ENCODE measurements around the gene CD6. TPM values are rescaled to one million over a fixed set of nuclear protein-coding genes. Genes with fewer than 3 reads are reported as not detected.

Gene CD6
- polyA plus RNA-seq, 1 donor (not counting 4 experiments of a cell fraction or from before 2014, with no cell fraction given): 0.03 TPM

DNA sequence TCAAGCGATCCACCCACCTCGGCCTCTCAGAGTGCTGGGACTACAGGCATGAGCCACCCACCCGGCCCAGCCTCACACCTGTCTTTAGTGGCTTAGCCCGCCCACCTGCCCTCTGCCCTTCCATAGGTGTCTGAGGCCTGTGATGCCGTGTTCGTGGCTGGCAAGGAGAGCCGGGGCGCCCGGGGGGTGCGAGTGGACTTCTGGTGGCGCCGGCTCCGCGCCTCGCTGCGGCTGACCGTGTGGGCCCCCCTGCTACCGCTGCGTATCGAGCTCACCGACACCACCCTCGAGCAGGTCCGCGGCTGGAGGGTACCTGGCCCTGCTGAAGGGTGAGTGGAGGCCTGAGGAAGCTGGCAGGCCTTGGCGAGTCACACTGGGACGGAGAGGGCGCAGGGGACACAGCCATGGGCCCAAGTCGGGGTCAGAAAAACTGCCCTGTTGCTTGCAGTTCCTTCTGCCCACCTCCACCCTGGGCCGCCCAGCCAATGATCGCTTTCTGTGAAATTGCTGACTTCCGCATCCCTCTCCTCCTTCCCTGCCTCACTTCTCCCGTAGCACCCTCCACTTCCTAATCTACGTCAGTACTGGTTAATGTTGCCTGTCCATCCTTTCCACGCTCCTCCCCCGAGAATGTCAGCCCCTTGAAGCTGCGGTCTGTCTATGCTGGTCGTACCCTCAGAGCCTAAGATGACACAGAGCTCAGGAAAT is 37.9 kb upstream of the CD6 start:
- Histone ChIP-seq H3K9me3 (ENCODE audit: control insufficient read depth, low read depth, low read length) (no peaks in the 10 kb centered on the region), H3K4me1 (ENCODE audit: control insufficient read depth, extremely low read depth, insufficient read depth, low read length) (no peaks in the 10 kb centered on the region), H3K9me1 (ENCODE audit: control insufficient read depth, extremely low read depth, insufficient read depth, low read length) (no peaks in the 10 kb centered on the region), H3K79me2 (ENCODE audit: control insufficient read depth, insufficient read depth, low read length) (no peaks in the 10 kb centered on the region), H3K36me3 (ENCODE audit: control insufficient read depth in 2 of 2, extremely low read depth in 1 of 2, insufficient read depth in 2 of 2, low read length in 2 of 2) (peaks cover 12 to 38% of the 10 kb centered on the region in 2 experiments), H4K20me1 (ENCODE audit: control insufficient read depth, extremely low read depth, insufficient read depth, low read length) (no peaks in the 10 kb centered on the region), H3K27me3 (ENCODE audit: control insufficient read depth, extremely low read depth, insufficient read depth, low read length) (no peaks in the 10 kb centered on the region), H3K9ac (ENCODE audit: control insufficient read depth, extremely low read depth, insufficient read depth, low read length) (no peak overlapping the region), H3K27ac (ENCODE audit: control insufficient read depth, insufficient read depth, low read length) (no peak overlapping the region), H3K4me2 (ENCODE audit: control insufficient read depth, extremely low read depth, insufficient read depth, low read depth, low read length) (no peak overlapping the region), H2AFZ (ENCODE audit: control insufficient read depth, low read length) (no peak overlapping the region), H3K4me3 (ENCODE audit: control insufficient read depth in 2 of 3, extremely low read depth in 1 of 3, insufficient read depth in 2 of 3, low read depth in 1 of 3, low read length in 3 of 3) (no peak overlapping the region)
- TF ChIP-seq, protein P1, sequence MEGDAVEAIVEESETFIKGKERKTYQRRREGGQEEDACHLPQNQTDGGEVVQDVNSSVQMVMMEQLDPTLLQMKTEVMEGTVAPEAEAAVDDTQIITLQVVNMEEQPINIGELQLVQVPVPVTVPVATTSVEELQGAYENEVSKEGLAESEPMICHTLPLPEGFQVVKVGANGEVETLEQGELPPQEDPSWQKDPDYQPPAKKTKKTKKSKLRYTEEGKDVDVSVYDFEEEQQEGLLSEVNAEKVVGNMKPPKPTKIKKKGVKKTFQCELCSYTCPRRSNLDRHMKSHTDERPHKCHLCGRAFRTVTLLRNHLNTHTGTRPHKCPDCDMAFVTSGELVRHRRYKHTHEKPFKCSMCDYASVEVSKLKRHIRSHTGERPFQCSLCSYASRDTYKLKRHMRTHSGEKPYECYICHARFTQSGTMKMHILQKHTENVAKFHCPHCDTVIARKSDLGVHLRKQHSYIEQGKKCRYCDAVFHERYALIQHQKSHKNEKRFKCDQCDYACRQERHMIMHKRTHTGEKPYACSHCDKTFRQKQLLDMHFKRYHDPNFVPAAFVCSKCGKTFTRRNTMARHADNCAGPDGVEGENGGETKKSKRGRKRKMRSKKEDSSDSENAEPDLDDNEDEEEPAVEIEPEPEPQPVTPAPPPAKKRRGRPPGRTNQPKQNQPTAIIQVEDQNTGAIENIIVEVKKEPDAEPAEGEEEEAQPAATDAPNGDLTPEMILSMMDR (optimal IDR thresholded peaks at IDR 0.05 in 1 of 3, IDR thresholded peaks at IDR 0.05 in 1 of 3, conservative IDR thresholded peaks at IDR 0.05 in 1 of 3; ENCODE audit: extremely low read depth in 1 of 3, insufficient read depth in 2 of 3, low read length in 3 of 3): no peak
- no peak for TF ChIP-seq EZH2 (IDR thresholded peaks at IDR 0.05; ENCODE audit: low read length)
- FAIRE-seq (no peak), DNase-seq (ENCODE audit: low read depth, low spot score) (no peak)
- dilution Hi-C loops (cut with MboI; ENCODE audit: extremely low pct_ligation_motif_present, low sequenced_read_pairs): no loop called here

DNA sequence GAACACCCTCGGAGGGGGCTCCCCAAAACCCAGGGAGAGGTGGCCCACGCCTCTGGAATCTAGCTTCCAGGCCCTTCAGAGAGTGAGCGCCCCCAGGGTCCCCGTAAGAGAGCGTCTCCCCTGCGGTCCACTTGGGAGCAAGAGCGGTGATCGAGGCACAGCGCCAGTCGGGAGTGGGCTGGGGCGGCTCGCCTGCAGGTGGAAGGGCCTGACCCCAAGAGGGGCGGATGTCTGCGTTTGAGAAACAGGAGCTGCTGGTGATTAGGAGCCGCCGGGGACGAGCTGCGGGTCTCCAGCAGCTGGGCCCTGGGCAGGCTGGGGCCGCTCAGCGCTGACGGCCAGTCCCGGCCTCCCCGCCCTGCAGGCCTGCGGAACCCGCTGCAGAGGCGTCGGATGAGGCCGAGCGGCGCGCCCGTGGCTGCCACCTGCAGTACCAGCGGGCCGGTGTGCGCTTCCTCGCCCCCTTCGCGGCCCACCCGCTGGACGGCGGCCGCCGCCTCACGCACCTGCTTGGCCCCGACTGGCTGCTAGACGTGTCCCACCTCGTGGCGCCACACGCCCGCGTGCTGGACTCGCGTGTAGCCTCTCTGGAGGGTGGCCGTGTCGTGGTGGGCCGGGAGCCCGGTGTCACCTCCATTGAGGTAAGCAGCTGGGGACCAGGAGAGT is 37.2 kb upstream of the CD6 start:
- Histone ChIP-seq H3K79me2 (ENCODE audit: control insufficient read depth, insufficient read depth, low read length) (no peaks in the 10 kb centered on the region), H3K9ac (ENCODE audit: control insufficient read depth, extremely low read depth, insufficient read depth, low read length) (no peak overlapping the region), H3K4me3 (ENCODE audit: control insufficient read depth in 2 of 3, extremely low read depth in 1 of 3, insufficient read depth in 2 of 3, low read depth in 1 of 3, low read length in 3 of 3) (no peak overlapping the region), H4K20me1 (ENCODE audit: control insufficient read depth, extremely low read depth, insufficient read depth, low read length) (no peaks in the 10 kb centered on the region), H3K9me1 (ENCODE audit: control insufficient read depth, extremely low read depth, insufficient read depth, low read length) (no peaks in the 10 kb centered on the region), H3K4me2 (ENCODE audit: control insufficient read depth, extremely low read depth, insufficient read depth, low read depth, low read length) (no peak overlapping the region), H3K9me3 (ENCODE audit: control insufficient read depth, low read depth, low read length) (no peaks in the 10 kb centered on the region), H3K4me1 (ENCODE audit: control insufficient read depth, extremely low read depth, insufficient read depth, low read length) (no peaks in the 10 kb centered on the region), H3K36me3 (ENCODE audit: control insufficient read depth in 2 of 2, extremely low read depth in 1 of 2, insufficient read depth in 2 of 2, low read length in 2 of 2) (peaks cover 12 to 32% of the 10 kb centered on the region in 2 experiments), H3K27me3 (ENCODE audit: control insufficient read depth, extremely low read depth, insufficient read depth, low read length) (no peaks in the 10 kb centered on the region), H2AFZ (ENCODE audit: control insufficient read depth, low read length) (no peak overlapping the region), H3K27ac (ENCODE audit: control insufficient read depth, insufficient read depth, low read length) (no peak overlapping the region)
- FAIRE-seq (no peak), DNase-seq (ENCODE audit: low read depth, low spot score) (no peak)
- dilution Hi-C loops (cut with MboI; ENCODE audit: extremely low pct_ligation_motif_present, low sequenced_read_pairs): no loop called here
- no peak for TF ChIP-seq EZH2 (IDR thresholded peaks at IDR 0.05; ENCODE audit: low read length)
- TF ChIP-seq, protein P1 (optimal IDR thresholded peaks at IDR 0.05 in 1 of 3, IDR thresholded peaks at IDR 0.05 in 1 of 3, conservative IDR thresholded peaks at IDR 0.05 in 1 of 3; ENCODE audit: extremely low read depth in 1 of 3, insufficient read depth in 2 of 3, low read length in 3 of 3): no peak

Data from keratinocyte (primary cell).